Peyer's patch (tissue), 4 donors: ENCODE measurements around the gene NELL1.

Experiments
- CTCF ChIP-seq, 6 experiments: fragments of 450-650 bp in 4 of 6; fragments of 200-600 bp in 2 of 6; sonication (generic) in 1 of 6; IDR thresholded peaks; one replicate each; pipeline ENCODE4 v1.5.1; 2017 to 2019; ENCODE audit warnings: antibody characterized with exemption in 6 of 6, mild to moderate bottlenecking in 3 of 6, moderate library complexity in 1 of 6
- POLR2A ChIP-seq, 2 donors: fragments of 450-650 bp; IDR thresholded peaks; one replicate each; pipeline ENCODE4 v1.5.1; 2017; ENCODE audit warnings: antibody characterized with exemption in 2 of 2, mild to moderate bottlenecking in 2 of 2, moderate library complexity in 2 of 2

GRCh38 chr11:21262992-21263391 lies 593.6 kb downstream of the NELL1 start:
- TF ChIP-seq CTCF (IDR thresholded peaks at IDR 0.05): no peak
- no peak for TF ChIP-seq POLR2A (IDR thresholded peaks at IDR 0.05)
